ENCODE data around the gene STK4.

- TF ChIP-seq REST (IDR thresholded peaks at IDR 0.05; ENCODE audit: borderline replicate concordance), result no peak
- no peak for TF ChIP-seq CTCF (IDR thresholded peaks at IDR 0.05; ENCODE audit: poor library complexity, severe bottlenecking)
- TF ChIP-seq SMC3 (conservative IDR thresholded peaks at IDR 0.05; ENCODE audit: poor library complexity), result no peak
- no peak for TF ChIP-seq EZH2 (IDR thresholded peaks at IDR 0.05; ENCODE audit: borderline replicate concordance, insufficient read depth, low read length, poor library complexity, severe bottlenecking)
- TF ChIP-seq POLR2AphosphoS5 (IDR thresholded peaks at IDR 0.05), result no peak
- no peak for TF ChIP-seq RAD21 (conservative IDR thresholded peaks at IDR 0.05)
- TF ChIP-seq EP300 (conservative IDR thresholded peaks at IDR 0.05; ENCODE audit: poor library complexity, severe bottlenecking), result no peak
- no peak for TF ChIP-seq MXI1 (conservative IDR thresholded peaks at IDR 0.05; ENCODE audit: poor library complexity, severe bottlenecking)
These were observed 17.8 kb upstream of the STK4 start for GRCh38 chr20:44948513-44948912.
